HEK293T (cell line): ENCODE data around the gene C1RL.

ENCODE experiments used
- CTCF ChIA-PET: fragments of 350-600 bp; formaldehyde crosslinking; extraction: SDS; loops from one replicate; lab custom pipeline; 2021; ENCODE audit warnings: antibody characterized with exemption, inconsistent platforms; lab: Yijun Ruan, JAX
- POLR2A ChIA-PET: fragments of 350-600 bp; formaldehyde crosslinking; extraction: SDS; loops from one replicate; lab custom pipeline; 2020; ENCODE audit warnings: antibody characterized with exemption, inconsistent platforms; lab: Yijun Ruan, JAX
- DNase-seq: peaks from one replicate; pipeline ENCODE4 v3.0.0; 2012; ENCODE audit warnings: mixed read lengths; ENCODE audit errors: extremely low spot score
- ARNT ChIP-seq: fragments of 450-650 bp; IDR thresholded peaks from 2 replicates; pipeline ENCODE4 v1.6.1; 2017; ENCODE audit warnings: mild to moderate bottlenecking
- BHLHE40 ChIP-seq: fragments of 450-650 bp; IDR thresholded peaks from 2 replicates; pipeline ENCODE4 v1.6.1; 2016; ENCODE audit warnings: mild to moderate bottlenecking, moderate library complexity, borderline replicate concordance
- CTBP1 ChIP-seq: fragments of 450-650 bp; IDR thresholded peaks from 2 replicates; pipeline ENCODE4 v1.6.1; 2016; ENCODE audit warnings: borderline replicate concordance
- ELF4 ChIP-seq: fragments of 450-650 bp; IDR thresholded peaks from 2 replicates; pipeline ENCODE4 v1.6.1; 2017; ENCODE audit warnings: antibody characterized with exemption
- FOXA1 ChIP-seq: fragments of 450-650 bp; IDR thresholded peaks from 2 replicates; pipeline ENCODE4 v1.6.1; 2016; ENCODE audit warnings: mild to moderate bottlenecking
- FOXK2 ChIP-seq: fragments of 450-650 bp; IDR thresholded peaks from 2 replicates; pipeline ENCODE4 v1.6.1; 2016; ENCODE audit warnings: mild to moderate bottlenecking
- FOXM1 ChIP-seq: fragments of 450-650 bp; IDR thresholded peaks from 2 replicates; pipeline ENCODE4 v1.6.1; 2017; ENCODE audit warnings: mild to moderate bottlenecking, borderline replicate concordance
- HDGF ChIP-seq: fragments of 450-650 bp; IDR thresholded peaks from 2 replicates; pipeline ENCODE4 v1.6.1; 2017; ENCODE audit warnings: antibody characterized with exemption, borderline replicate concordance
- L3MBTL2 ChIP-seq: fragments of 450-650 bp; conservative IDR thresholded peaks from 2 replicates; pipeline ENCODE4 v1.6.1; 2016; ENCODE audit warnings: mild to moderate bottlenecking
- LEF1 ChIP-seq: fragments of 450-650 bp; IDR thresholded peaks from 2 replicates; pipeline ENCODE4 v1.6.1; 2017; ENCODE audit warnings: mild to moderate bottlenecking, borderline replicate concordance
- NFRKB ChIP-seq: fragments of 450-650 bp; IDR thresholded peaks from 2 replicates; pipeline ENCODE4 v1.6.1; 2016; ENCODE audit warnings: mild to moderate bottlenecking, moderate library complexity
- PKNOX1 ChIP-seq: fragments of 450-650 bp; IDR thresholded peaks from 2 replicates; pipeline ENCODE4 v1.6.1; 2016
- SP1 ChIP-seq: fragments of 450-650 bp; IDR thresholded peaks from 2 replicates; pipeline ENCODE4 v1.6.1; 2017
- SUZ12 ChIP-seq: fragments of 450-650 bp; IDR thresholded peaks from 2 replicates; pipeline ENCODE4 v1.6.1; 2016; ENCODE audit warnings: mild to moderate bottlenecking
- TARDBP ChIP-seq: fragments of 450-650 bp; IDR thresholded peaks from 2 replicates; pipeline ENCODE4 v1.6.1; 2016
- ZNF384 ChIP-seq: fragments of 450-650 bp; IDR thresholded peaks from 2 replicates; pipeline ENCODE4 v1.6.1; 2016

C1RL gene

DNA sequence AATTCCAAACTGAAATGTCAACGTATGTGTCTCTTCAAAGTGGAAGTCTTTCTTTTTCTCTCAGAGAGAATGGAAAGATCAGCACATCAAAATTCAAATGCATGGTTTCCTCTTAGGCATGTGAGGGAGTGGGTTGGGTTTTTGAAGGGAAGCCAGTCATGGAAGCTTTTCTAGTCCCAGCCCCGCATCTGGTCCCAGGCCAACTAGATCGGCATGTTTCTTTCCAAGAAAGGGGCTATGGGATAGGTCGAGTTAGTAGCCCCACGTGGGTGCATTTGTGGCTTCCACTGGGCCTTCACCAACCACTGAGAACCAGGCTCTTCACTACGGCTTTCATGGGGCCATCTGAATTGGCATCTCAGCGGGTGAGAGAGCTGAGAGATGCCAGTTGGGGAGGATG is 41.9 kb downstream of the C1RL start:
- no peak for DNase-seq
- TF ChIP-seq TARDBP (no peak), PKNOX1 (no peak), SP1 (no peak), SUZ12 (no peak), ELF4 (no peak), BHLHE40 (no peak), FOXA1 (no peak), NFRKB (no peak), L3MBTL2 (no peak), ZNF384 (no peak), ARNT (no peak), FOXK2 (no peak), LEF1 (no peak), FOXM1 (no peak)
- ChIA-PET CTCF (no interaction called here), POLR2A (interaction anchor here (0.9 kb wide), 1 partner anchor 123 kb away, joined by 3 read pairs; the partner anchor contains the start of genes C12orf57 and RNU7-1)

- CTCF ChIA-PET: no interaction called here
- DNase-seq: no peak
- POLR2A ChIA-PET: no interaction called here
- TF ChIP-seq PKNOX1 (no peak), ZNF384 (no peak), CTBP1 (no peak), SUZ12 (no peak), HDGF (no peak), TARDBP (no peak), NFRKB (no peak), L3MBTL2 (no peak), ELF4 (no peak), SP1 (no peak), FOXA1 (no peak), FOXM1 (no peak), LEF1 (no peak), BHLHE40 (no peak), ARNT (no peak), FOXK2 (no peak)
Measured at GRCh38 chr12:7066596-7066995, 42.4 kb downstream of the C1RL start.

- CTCF ChIA-PET: no interaction called here
- POLR2A ChIA-PET: no interaction called here
- TF ChIP-seq CTBP1 (no peak), ARNT (no peak), SP1 (no peak), ZNF384 (no peak), LEF1 (no peak), L3MBTL2 (no peak), TARDBP (no peak), FOXM1 (no peak), FOXK2 (no peak), SUZ12 (no peak), NFRKB (no peak), HDGF (no peak), BHLHE40 (no peak), PKNOX1 (no peak), ELF4 (no peak), FOXA1 (no peak)
- no peak for DNase-seq
Measured at GRCh38 chr12:7065073-7065623, 43.9 kb downstream of the C1RL start.

DNA sequence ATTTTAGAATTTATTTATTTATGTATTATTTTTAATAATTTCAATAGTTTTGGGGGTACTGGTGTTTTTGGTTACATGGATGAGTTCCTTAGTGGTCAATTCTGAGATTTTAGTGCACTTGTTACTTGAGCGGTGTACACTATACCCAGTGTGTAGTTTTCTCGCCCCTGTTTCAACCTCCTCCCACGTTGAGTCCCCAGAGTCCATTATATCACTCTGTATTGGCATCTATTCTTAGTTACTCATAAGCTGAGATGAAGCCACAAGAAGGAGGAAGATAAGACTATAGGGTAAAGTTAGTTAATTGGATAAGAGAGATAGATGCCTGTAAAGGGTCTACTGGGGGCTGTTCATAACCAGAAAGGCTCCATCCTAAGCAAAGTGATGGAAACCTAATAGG is 44.5 kb downstream of the C1RL start:
- no peak for DNase-seq

More for the DNA sequence above, 44.5 kb downstream of the C1RL start:
- TF ChIP-seq TARDBP (no peak), ELF4 (no peak), FOXA1 (no peak), HDGF (no peak), LEF1 (no peak), ZNF384 (no peak), SP1 (no peak), ARNT (no peak), NFRKB (no peak), FOXK2 (no peak), SUZ12 (no peak), CTBP1 (no peak), L3MBTL2 (no peak), BHLHE40 (no peak), FOXM1 (no peak), PKNOX1 (no peak)
- CTCF ChIA-PET: no interaction called here
- POLR2A ChIA-PET: no interaction called here
